NCI-H2029 (cell line): Measurements from ENCODE around the gene AKR1C8.

ENCODE experiments used
- DNase-seq: peaks from one replicate; lab custom pipeline; 2025; lab: John Stamatoyannopoulos, UW

AKR1C8 gene

DNA sequence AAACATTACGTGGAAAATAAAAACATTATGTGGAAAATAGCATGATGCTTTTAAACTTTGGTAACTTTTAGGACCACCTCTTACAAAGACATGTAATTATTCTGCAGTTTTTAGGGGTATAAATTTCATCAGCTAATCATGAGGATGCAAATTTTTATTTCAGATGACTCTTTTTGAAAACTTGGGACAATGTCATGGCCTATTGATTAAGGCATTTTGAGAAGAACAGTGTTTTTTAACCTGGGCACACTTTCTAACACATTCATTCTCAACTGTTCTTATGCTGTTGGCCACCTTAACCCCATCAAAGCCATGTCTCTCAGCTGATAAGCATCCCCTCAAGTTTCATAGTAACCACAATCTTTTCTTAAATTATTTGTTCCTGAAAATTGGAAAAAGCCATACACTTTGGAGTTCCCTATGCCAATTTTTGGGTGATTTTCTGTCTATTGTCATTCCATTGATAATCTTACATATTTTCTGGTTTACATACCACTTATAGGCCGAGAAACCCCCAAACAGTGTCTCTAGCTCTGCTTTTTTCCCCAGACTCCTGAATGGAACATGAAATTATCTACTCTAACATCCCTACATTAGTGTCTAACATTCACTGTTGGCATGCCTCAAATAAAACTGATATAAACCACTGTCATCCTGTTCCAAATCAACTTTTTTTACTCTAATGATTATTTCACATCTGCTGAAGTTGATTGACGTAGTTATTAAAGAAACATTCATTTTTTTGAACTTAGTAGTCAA, 76.1 kb downstream of the AKR1C8 start:
- DNase-seq, result no peak

DNA sequence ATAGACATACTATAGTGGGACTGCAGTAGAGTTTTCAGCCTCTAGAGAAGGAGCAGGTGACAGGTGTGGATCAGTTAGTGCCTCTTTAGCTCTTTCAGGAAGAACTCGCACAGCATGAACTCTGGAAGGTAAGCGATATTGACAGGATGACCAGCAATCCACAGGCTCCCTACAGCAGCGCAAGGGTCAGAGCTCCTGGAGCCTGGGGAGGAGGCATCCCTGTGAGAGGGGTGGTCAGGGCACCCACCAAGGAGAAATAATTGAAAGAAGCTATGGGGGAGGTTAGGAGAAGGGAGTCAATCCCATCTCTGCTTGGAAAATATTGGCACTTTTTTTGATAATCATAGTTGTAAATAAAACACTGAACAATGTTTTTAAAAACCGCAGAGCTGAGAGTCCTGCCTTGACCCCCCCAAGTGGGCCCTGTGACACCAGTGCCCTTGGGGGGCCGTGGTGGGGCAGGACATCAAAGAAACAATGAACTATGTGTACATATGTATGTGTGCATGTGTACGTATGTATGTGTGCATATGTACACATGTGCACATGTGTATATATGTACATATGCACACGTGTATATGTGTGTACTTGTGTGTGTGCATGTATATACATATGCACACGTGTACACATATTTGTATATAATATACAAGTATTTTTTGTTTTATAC, 77.0 kb downstream of the AKR1C8 start:
- no peak for DNase-seq

DNA sequence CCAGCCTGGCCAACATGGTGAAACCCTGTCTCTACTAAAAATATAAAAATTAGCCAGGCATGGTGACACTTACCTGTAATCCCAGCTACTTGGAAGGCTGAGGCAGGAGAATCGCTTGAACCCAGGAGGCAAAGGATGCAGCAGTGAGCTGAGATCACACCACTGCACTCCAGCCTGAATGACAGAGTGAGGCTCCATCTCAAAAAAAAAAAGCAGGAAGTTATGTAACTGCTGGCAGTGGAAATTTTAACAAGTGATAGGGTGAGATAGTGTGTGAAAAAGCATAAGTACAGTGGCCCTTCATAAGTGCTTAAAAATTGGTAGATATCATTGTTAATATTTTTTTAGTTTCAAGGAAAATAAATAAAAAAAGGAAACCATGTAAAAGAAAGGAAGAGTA, 78.4 kb downstream of the AKR1C8 start:
- no peak for DNase-seq

DNA sequence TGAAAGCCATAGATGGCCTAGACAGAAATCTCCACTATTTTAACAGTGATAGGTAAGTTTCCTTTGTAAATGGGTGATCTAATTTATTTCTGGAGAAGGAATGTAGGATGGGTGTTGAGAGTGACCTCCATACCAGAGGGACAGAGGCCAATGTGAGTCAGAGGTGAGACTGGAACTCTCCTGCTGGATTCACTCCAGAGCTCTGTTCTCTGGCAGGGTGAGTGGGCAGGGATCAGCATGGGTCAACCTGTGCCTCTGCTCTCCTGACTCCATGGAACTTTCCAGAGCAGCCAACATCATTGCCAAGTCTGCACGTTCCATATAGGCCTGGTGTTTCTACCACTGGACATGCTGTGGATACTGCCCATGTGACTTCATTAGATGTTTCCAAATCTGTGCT, 79.3 kb downstream of the AKR1C8 start:
- no peak for DNase-seq
